Stimulated activated CD4-positive, alpha-beta T cell treated with anti-CD3 and anti-CD28 coated beads, Interleukin-12 subunit alpha, Interleukin-12 subunit beta, amount 100 ng/mL, for 24 hours (primary cell): Measurements from ENCODE around the gene ERC2.
"Not testable (repeated sequence)": the region's sequence is repeated elsewhere in the genome, so short reads cannot be mapped to it uniquely, and the experiment has no call there.

Experiments
- DNase-seq, 2 experiments: peaks; one replicate each; pipeline ENCODE4 v3.0.0-alpha.2; 2020; ENCODE audit warnings: low read depth in 2 of 2

Gene ERC2

GRCh38 chr3:55525436-55525835, 942.8 kb downstream of the ERC2 start:
- no peak for DNase-seq

DNA sequence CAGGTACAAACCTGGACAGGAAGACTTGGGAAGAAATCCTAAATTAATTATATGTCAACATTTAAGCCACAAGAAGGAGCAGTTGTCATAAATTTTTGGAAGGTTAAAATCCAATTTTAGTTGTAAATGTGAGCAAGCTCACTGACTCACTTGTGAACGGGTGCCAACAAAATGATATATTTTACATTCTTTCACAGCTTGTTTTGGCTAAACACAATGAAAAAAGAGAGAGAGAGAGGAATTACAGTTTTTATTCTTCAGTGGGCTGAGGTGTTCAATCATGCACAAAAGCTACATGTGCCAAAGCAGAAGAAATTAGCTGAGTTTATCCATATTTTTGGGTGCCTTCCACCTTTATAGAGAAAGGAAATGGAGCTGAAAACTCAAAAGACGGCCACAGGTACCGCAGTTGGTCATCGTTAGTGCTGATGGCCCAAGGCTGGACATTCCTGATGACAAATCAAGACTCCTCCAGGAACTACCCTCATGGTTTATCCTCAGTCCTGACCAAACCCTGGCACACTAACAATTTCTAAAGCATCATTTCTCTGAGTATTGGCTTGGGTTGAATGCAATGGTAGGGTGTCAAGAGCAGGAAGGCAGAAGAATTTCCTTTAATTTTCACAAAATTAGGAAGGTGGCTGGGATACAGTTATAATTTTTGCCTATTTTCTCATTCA, 943.6 kb downstream of the ERC2 start:
- no peak for DNase-seq

DNA sequence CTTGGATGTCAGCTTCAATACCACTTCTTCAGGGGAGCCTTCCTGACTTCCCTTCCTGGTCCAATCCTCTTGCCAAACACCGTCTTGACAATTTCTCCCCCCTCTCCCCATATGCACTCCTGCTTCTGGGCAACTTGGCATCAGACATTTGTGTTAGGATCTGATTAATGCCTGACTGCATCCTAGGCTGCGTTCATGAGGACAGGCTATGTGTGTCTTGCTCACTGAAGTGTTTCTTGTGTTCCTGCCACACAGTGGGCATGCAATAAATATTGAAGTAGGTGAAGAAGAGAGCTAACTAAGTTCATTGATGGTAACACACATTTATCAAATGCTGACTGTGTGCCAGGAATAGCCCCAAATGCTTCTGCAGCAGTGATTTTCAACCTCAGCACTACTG, 944.8 kb downstream of the ERC2 start:
- DNase-seq, result no peak

DNA sequence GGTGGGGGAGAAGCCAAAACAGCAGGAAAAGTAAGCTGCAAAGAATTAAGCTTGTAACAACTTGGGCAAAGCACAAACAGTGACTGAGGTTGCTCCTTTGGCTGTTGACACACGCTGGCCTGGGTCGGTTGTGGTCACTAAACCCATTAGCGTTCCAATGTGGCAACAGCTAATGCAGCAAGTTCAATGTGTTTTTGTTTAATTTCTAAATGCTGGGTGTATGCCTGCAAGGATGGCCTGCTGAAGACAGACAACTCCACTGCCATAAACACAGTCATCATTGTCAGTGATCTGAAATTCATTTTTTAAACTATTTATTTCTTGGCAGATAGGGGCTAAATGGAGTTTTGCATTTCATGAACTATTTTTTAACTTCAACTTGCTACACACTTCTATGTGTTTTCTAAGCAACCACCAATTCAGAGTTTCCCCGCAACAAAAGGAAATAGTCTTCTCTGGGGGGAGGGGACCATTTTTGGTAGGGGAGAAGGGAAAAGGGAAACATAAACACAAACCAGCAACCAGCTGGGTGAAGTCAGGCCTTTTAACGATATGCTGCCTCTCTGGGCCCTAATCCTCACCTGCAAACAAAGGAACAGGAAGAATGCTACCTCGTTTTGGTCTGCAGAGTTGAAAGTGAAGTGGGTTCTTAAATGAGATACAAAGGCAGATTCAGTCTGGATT, 946.4 kb downstream of the ERC2 start:
- DNase-seq, result no peak

- no peak for DNase-seq
Measured at GRCh38 chr3:55521064-55521737, 947.1 kb downstream of the ERC2 start.

DNA sequence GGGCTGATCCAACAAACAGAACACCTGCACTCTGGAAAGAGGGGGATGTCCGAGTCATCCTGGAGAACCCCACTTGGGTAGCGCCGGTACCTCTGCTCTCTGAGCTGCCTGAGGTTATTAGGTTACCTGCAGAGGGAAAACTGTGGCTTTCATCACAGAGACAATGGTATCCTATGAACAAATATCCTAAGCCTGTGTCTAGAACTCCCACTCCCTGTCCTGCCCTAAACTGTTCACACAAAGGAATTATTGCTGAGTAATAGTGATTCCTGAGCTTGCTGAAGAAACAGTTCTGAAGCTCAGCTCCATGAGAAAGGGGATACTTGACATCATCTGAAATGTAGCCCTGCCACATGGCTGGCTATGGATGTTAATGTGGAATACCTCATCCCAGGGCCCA, 949.2 kb downstream of the ERC2 start:
- DNase-seq, result no peak

GRCh38 chr3:55518451-55518850, 949.8 kb downstream of the ERC2 start:
- no peak for DNase-seq

- DNase-seq, result no peak
Measured at GRCh38 chr3:55516392-55517030, 951.8 kb downstream of the ERC2 start.

DNA sequence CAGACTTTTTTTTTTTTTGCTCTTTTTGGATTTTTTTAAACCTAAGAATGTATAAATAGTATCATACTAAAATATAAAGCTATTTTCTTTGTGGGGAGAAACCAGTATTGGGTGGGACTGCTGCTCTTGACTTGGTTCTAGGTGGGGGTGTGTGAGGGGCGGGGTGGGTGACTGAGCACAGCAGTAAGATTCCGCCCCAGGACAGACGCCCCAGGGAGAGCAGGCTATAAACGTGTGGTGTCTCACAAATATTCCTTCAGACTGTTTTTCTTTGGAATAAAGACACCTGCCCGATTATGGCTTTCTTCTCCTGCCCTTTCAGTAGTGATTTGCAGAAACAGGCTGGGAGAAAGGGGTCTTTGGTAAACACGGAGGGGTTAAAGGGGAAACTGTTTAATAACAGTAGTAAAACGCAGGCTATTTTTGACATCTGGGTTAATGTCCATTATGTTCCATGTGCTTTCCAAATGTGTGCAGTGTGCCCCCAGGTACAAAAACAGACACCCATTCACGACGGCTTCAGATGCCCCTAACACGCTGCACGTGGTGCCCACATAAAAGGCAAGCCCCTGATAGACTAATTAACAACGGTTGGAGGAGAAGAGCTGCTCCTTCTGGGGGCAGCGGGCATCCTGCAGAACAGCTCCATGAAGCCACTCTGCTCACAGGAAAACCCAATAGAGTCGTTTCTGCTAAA, 952.6 kb downstream of the ERC2 start:
- DNase-seq, result no peak

DNA sequence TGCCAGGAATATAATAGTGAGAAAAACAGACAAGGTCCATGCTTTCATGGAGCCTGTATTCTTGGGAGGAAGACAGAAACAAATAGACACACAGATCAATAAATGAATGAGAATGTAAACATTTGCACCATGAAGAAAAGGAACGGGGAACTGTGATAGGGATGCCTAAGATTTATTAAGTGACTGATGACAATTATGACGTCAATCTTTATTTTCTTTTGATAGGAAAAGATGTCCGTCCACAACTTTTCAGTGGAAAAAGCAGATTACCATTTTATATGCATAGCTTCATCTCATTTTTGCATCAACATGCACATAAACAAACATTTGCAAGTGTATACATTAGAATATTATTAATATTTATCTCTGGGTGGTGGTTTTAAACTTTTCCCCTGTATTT, 953.3 kb downstream of the ERC2 start:
- no peak for DNase-seq

GRCh38 chr3:55512571-55513343, 955.5 kb downstream of the ERC2 start:
- no peak for DNase-seq

GRCh38 chr3:55511895-55512570, 956.2 kb downstream of the ERC2 start:
- no peak for DNase-seq

- DNase-seq, result no peak
Measured at GRCh38 chr3:55508335-55508734, 959.9 kb downstream of the ERC2 start.

GRCh38 chr3:55507808-55508207, 960.5 kb downstream of the ERC2 start:
- DNase-seq, result no peak

DNA sequence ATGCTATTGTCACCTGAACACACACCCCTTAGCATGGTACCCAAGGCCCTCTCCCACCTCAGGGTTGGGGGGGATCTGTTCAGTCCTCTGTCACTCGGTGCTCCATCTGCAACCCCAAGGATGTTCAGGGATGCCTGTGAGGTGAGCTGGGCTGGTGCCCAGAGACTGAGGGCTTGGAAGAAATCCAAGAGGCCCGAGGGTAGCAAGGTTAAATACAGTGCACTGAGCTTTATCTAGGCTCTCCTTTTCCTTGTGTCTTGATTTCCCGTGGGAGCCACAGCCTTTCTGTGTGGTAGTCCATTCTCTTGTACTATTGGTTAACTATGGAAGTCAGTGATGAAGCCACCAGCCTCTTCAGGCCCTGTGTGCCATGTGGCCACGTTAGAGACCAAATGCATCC, 962.5 kb downstream of the ERC2 start:
- no peak for DNase-seq

GRCh38 chr3:55505102-55505501, 963.2 kb downstream of the ERC2 start:
- DNase-seq, result not testable (repeated sequence)

GRCh38 chr3:55501905-55502304, 966.4 kb downstream of the ERC2 start:
- DNase-seq, result no peak

- no peak for DNase-seq
Measured at GRCh38 chr3:55500555-55501330, 967.5 kb downstream of the ERC2 start.

- no peak for DNase-seq
Measured at GRCh38 chr3:55498520-55498919, 969.7 kb downstream of the ERC2 start.

DNA sequence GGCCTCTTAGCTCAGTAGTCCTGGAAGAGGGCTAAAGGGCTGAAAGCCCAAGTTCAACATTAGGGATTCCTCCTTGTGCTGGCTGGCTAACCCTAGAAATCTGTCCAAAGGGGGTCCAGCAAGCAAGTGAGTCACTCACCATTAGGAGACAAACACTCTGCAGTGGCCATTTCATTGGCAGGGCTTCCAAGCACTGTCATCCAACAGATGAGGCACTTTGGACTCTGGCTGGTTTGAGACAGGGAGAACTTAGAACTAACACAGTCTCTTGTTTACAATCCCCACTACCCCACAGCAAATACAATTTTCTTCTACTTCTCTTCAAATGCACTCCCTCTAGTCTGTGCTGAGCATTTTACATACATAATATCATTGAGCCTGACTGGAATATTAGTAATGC, 971.0 kb downstream of the ERC2 start:
- no peak for DNase-seq
